ENCODE results near the gene DPM2.

DPM2 gene

GRCh38 chr9:127937388-127938297 lies at the start of gene DPM2:
Gene DPM2, minus strand, starts transcription at chr9:127937854. Its CDS starts 34 bp downstream, at chr9:127937820.
- peak; percentile 78 for DNase-seq

- no peak for DNase-seq
Measured at GRCh38 chr9:127987103-127987614, 49.5 kb upstream of the DPM2 start.

- no peak for DNase-seq
Measured at GRCh38 chr9:127985011-127985410, 47.4 kb upstream of the DPM2 start.

GRCh38 chr9:127983847-127984289 lies 46.2 kb upstream of the DPM2 start:
- no peak for DNase-seq

- no peak for DNase-seq
Measured at GRCh38 chr9:127982912-127983311, 45.3 kb upstream of the DPM2 start.

GRCh38 chr9:127981559-127982121 lies 44.0 kb upstream of the DPM2 start:
- DNase-seq: no peak

- DNase-seq: peak; percentile 96
Measured at GRCh38 chr9:127980706-127981558, 43.3 kb upstream of the DPM2 start, which contains the start of gene EEIG1. Gene EEIG1, minus strand, starts transcription at chr9:127980989. Its CDS starts 852 bp downstream, at chr9:127980137.

GRCh38 chr9:127980060-127980705 lies 42.5 kb upstream of the DPM2 start:
- no peak for DNase-seq

- no peak for DNase-seq
Measured at GRCh38 chr9:127979333-127980059, 41.8 kb upstream of the DPM2 start.

- no peak for DNase-seq
Measured at GRCh38 chr9:127979015-127979332, 41.3 kb upstream of the DPM2 start.

GRCh38 chr9:127977884-127978647 lies 40.4 kb upstream of the DPM2 start:
- no peak for DNase-seq

- DNase-seq: no peak
Measured at GRCh38 chr9:127977009-127977883, 39.6 kb upstream of the DPM2 start.

GRCh38 chr9:127976498-127976897 lies 38.8 kb upstream of the DPM2 start:
- no peak for DNase-seq

- no peak for DNase-seq
Measured at GRCh38 chr9:127975376-127976315, 38.0 kb upstream of the DPM2 start.

- no peak for DNase-seq
Measured at GRCh38 chr9:127974769-127975261, 37.2 kb upstream of the DPM2 start.

- no peak for DNase-seq
Measured at GRCh38 chr9:127974001-127974768, 36.5 kb upstream of the DPM2 start.

- no peak for DNase-seq
Measured at GRCh38 chr9:127973169-127974000, 35.7 kb upstream of the DPM2 start.
